Adrenal gland (tissue), 5 donors: ENCODE results near the gene DUSP22.

Source experiments
- CTCF ChIP-seq, 6 experiments: fragments of 450-650 bp in 4 of 6; fragments of 200-600 bp in 2 of 6; sonication (generic) in 1 of 6; IDR thresholded peaks; 1 replicate in 5 of 6; 2 replicates in 1 of 6; pipeline versions ENCODE4 v1.5.1 to v1.8.0; 2016 to 2021; ENCODE audit warnings: antibody characterized with exemption in 6 of 6, mild to moderate bottlenecking in 2 of 6, moderate library complexity in 1 of 6
- POLR2A ChIP-seq, 2 donors: fragments of 450-650 bp; IDR thresholded peaks; one replicate each; pipeline ENCODE4 v1.6.1; 2017; ENCODE audit warnings: antibody characterized with exemption in 2 of 2, mild to moderate bottlenecking in 2 of 2, moderate library complexity in 1 of 2
- donor health status: DM: no; HTN: no; CAD: no.

GRCh38 chr6:317060-317447, 24.8 kb downstream of the DUSP22 start:
- TF ChIP-seq CTCF (IDR thresholded peaks at IDR 0.05): no peak
- no peak for TF ChIP-seq POLR2A (IDR thresholded peaks at IDR 0.05)
